K562 (cell line): ENCODE results near the gene TNNT1. TPM values are rescaled to one million over a fixed set of nuclear protein-coding genes. Genes with fewer than 3 reads are reported as not detected.

ENCODE experiments used
- ARHGAP35 ChIP-seq: fragments of 450-650 bp; IDR thresholded peaks from 2 replicates; pipeline ENCODE4 v1.6.1; 2018; ENCODE audit not compliant: partially characterized antibody
- CHD2 ChIP-seq: IDR thresholded peaks from 2 replicates; pipeline ENCODE4 v1.6.1; 2011; ENCODE audit warnings: low read depth, low read length
- CREBBP ChIP-seq: IDR thresholded peaks from one replicate; pipeline ENCODE4 v1.6.1; 2012; ENCODE audit warnings: low read depth, mild to moderate bottlenecking, control low read depth, inconsistent platforms, low read length
- CREM ChIP-seq: IDR thresholded peaks from 2 replicates; pipeline ENCODE4 v1.6.1; 2014; ENCODE audit warnings: antibody characterized with exemption, low read depth
- HMG20B ChIP-seq: fragments of 250-450 bp; sonication (Bioruptor Pico); IDR thresholded peaks from 2 replicates; pipeline ENCODE4 v1.5.0; 2021; ENCODE audit warnings: mild to moderate bottlenecking
- MAFK ChIP-seq: IDR thresholded peaks from 2 replicates; pipeline ENCODE4 v1.6.1; 2011; ENCODE audit warnings: low read length, improper control_type of control experiment
- NELFE ChIP-seq: IDR thresholded peaks from 2 replicates; pipeline ENCODE4 v1.6.1; 2011; ENCODE audit warnings: mild to moderate bottlenecking; ENCODE audit not compliant: insufficient read depth, insufficient read length
- NONO ChIP-seq, 2 experiments: fragments of 200-400 bp in 1 of 2; fragments of 450-650 bp in 1 of 2; formaldehyde crosslinking in 1 of 2; IDR thresholded peaks; 2 replicates each; pipeline ENCODE4 v1.6.1; 2017; ENCODE audit warnings: low read depth in 2 of 2, mild to moderate bottlenecking in 2 of 2, moderate library complexity in 2 of 2, low read length in 1 of 2
- PHF21A ChIP-seq: fragments of 450-650 bp; IDR thresholded peaks from 2 replicates; pipeline ENCODE4 v1.6.1; 2017; ENCODE audit warnings: low read depth, borderline replicate concordance
- POLR2B ChIP-seq: fragments of 450-650 bp; IDR thresholded peaks from 2 replicates; pipeline ENCODE4 v1.6.1; 2018; ENCODE audit warnings: low read depth; ENCODE audit not compliant: partially characterized antibody
- PPARD ChIP-seq: fragments of 250-450 bp; sonication (Bioruptor Pico); IDR thresholded peaks from 2 replicates; pipeline ENCODE4 v1.8.0; 2022; ENCODE audit warnings: inconsistent platforms, mild to moderate bottlenecking, moderate library complexity
- SNAPC5 ChIP-seq: fragments of 250-450 bp; sonication (Bioruptor Pico); IDR thresholded peaks from 2 replicates; pipeline ENCODE4 v1.8.0; 2021; ENCODE audit warnings: moderate library complexity, mild to moderate bottlenecking, inconsistent platforms
- THRAP3 ChIP-seq: fragments of 450-650 bp; IDR thresholded peaks from 2 replicates; pipeline ENCODE4 v1.6.1; 2016; ENCODE audit warnings: mild to moderate bottlenecking, inconsistent platforms, borderline replicate concordance
- ZNF436 ChIP-seq: fragments of 250-450, 450-650 bp; sonication (Bioruptor Pico); formaldehyde crosslinking; IDR thresholded peaks from 2 replicates; pipeline ENCODE4 v1.7.0; 2020; ENCODE audit warnings: mild to moderate bottlenecking
- ZNF445 ChIP-seq: fragments of 250-450 bp; sonication (Bioruptor Pico); IDR thresholded peaks from 2 replicates; pipeline ENCODE4 v1.4.0; 2020; ENCODE audit warnings: low read depth, mild to moderate bottlenecking, moderate library complexity
- polyA plus RNA-seq, 8 experiments: library from polyadenylated mRNA; depleted of rRNA in 4 of 8; stranded (reverse) in 5 of 8; unstranded in 3 of 8; fragments of >200 nt; fragmentation: Nextera tagmentation in 2 of 8; fragmentation: Illumina TruSeq in 1 of 8; extraction: Ambion mirVana in 2 of 8; extraction: Trizol in 1 of 8; gene quantifications; 2 replicates each; pipeline versions ENCODE4 v1.2.1 to v1.2.3, GENCODE V29; 2011 to 2014; ENCODE audit warnings: inconsistent platforms in 1 of 8, missing spikeins in 1 of 8
- total RNA-seq, 7 experiments: library from RNA; depleted of rRNA in 6 of 7; stranded (reverse); fragments of >200 nt in 6 of 7; fragmentation: Illumina TruSeq in 2 of 7; extraction: Trizol in 2 of 7; gene quantifications; 2 replicates each; pipeline versions ENCODE4 v1.2.1 to v1.2.3, GENCODE V29; 2011 to 2021; ENCODE audit warnings: low replicate concordance in 1 of 7
- TF ChIP-seq, protein P1 (sequence below): fragments of 450-650 bp; IDR thresholded peaks from 2 replicates; pipeline ENCODE4 v1.6.1; 2016; ENCODE audit warnings: mild to moderate bottlenecking, moderate library complexity
- TF ChIP-seq, protein P2 (sequence below): fragments of 250-450 bp; sonication (Bioruptor Pico); IDR thresholded peaks from 2 replicates; pipeline ENCODE4 v1.8.0; 2021; ENCODE audit warnings: borderline replicate concordance, mild to moderate bottlenecking, moderate library complexity; ENCODE audit not compliant: poor library complexity, severe bottlenecking

TNNT1 gene
- total and polyA plus RNA-seq, 9 of the 15 experiments (the other 6 are each of a cell fraction or from before 2014, with no cell fraction given): 31.8 to 390 (median 227) TPM

GRCh38 chr19:55117663-55118391 is 31.2 kb downstream of the TNNT1 start (continued):
- TF ChIP-seq, protein P1, sequence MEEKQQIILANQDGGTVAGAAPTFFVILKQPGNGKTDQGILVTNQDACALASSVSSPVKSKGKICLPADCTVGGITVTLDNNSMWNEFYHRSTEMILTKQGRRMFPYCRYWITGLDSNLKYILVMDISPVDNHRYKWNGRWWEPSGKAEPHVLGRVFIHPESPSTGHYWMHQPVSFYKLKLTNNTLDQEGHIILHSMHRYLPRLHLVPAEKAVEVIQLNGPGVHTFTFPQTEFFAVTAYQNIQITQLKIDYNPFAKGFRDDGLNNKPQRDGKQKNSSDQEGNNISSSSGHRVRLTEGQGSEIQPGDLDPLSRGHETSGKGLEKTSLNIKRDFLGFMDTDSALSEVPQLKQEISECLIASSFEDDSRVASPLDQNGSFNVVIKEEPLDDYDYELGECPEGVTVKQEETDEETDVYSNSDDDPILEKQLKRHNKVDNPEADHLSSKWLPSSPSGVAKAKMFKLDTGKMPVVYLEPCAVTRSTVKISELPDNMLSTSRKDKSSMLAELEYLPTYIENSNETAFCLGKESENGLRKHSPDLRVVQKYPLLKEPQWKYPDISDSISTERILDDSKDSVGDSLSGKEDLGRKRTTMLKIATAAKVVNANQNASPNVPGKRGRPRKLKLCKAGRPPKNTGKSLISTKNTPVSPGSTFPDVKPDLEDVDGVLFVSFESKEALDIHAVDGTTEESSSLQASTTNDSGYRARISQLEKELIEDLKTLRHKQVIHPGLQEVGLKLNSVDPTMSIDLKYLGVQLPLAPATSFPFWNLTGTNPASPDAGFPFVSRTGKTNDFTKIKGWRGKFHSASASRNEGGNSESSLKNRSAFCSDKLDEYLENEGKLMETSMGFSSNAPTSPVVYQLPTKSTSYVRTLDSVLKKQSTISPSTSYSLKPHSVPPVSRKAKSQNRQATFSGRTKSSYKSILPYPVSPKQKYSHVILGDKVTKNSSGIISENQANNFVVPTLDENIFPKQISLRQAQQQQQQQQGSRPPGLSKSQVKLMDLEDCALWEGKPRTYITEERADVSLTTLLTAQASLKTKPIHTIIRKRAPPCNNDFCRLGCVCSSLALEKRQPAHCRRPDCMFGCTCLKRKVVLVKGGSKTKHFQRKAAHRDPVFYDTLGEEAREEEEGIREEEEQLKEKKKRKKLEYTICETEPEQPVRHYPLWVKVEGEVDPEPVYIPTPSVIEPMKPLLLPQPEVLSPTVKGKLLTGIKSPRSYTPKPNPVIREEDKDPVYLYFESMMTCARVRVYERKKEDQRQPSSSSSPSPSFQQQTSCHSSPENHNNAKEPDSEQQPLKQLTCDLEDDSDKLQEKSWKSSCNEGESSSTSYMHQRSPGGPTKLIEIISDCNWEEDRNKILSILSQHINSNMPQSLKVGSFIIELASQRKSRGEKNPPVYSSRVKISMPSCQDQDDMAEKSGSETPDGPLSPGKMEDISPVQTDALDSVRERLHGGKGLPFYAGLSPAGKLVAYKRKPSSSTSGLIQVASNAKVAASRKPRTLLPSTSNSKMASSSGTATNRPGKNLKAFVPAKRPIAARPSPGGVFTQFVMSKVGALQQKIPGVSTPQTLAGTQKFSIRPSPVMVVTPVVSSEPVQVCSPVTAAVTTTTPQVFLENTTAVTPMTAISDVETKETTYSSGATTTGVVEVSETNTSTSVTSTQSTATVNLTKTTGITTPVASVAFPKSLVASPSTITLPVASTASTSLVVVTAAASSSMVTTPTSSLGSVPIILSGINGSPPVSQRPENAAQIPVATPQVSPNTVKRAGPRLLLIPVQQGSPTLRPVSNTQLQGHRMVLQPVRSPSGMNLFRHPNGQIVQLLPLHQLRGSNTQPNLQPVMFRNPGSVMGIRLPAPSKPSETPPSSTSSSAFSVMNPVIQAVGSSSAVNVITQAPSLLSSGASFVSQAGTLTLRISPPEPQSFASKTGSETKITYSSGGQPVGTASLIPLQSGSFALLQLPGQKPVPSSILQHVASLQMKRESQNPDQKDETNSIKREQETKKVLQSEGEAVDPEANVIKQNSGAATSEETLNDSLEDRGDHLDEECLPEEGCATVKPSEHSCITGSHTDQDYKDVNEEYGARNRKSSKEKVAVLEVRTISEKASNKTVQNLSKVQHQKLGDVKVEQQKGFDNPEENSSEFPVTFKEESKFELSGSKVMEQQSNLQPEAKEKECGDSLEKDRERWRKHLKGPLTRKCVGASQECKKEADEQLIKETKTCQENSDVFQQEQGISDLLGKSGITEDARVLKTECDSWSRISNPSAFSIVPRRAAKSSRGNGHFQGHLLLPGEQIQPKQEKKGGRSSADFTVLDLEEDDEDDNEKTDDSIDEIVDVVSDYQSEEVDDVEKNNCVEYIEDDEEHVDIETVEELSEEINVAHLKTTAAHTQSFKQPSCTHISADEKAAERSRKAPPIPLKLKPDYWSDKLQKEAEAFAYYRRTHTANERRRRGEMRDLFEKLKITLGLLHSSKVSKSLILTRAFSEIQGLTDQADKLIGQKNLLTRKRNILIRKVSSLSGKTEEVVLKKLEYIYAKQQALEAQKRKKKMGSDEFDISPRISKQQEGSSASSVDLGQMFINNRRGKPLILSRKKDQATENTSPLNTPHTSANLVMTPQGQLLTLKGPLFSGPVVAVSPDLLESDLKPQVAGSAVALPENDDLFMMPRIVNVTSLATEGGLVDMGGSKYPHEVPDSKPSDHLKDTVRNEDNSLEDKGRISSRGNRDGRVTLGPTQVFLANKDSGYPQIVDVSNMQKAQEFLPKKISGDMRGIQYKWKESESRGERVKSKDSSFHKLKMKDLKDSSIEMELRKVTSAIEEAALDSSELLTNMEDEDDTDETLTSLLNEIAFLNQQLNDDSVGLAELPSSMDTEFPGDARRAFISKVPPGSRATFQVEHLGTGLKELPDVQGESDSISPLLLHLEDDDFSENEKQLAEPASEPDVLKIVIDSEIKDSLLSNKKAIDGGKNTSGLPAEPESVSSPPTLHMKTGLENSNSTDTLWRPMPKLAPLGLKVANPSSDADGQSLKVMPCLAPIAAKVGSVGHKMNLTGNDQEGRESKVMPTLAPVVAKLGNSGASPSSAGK: no peak
- no peak for TF ChIP-seq SNAPC5
- TF ChIP-seq THRAP3: no peak
- no peak for TF ChIP-seq CREBBP
- no peak for TF ChIP-seq HMG20B
- TF ChIP-seq PPARD (CRISPR knock-in tag): no peak
- no peak for TF ChIP-seq PHF21A
- no peak for TF ChIP-seq MAFK
- TF ChIP-seq, protein P2, sequence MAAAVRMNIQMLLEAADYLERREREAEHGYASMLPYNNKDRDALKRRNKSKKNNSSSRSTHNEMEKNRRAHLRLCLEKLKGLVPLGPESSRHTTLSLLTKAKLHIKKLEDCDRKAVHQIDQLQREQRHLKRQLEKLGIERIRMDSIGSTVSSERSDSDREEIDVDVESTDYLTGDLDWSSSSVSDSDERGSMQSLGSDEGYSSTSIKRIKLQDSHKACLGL (CRISPR knock-in tag): no peak
- TF ChIP-seq POLR2B: peak; percentile 77
- peak; percentile 61; the same call in 1 of the 2 replicates for TF ChIP-seq CHD2
- TF ChIP-seq CREM: peak; percentile 97
- TF ChIP-seq NONO (IDR thresholded peaks at IDR 0.05; ENCODE audit: low read depth in 2 of 2, low read length in 1 of 2): 0 out of 4 replicates have a peak, but pooled peaks of 1 of the 2 experiments have one; percentile 10
- TF ChIP-seq ZNF445 (CRISPR knock-in tag): peak; percentile 53; the same call in 1 of the 2 replicates
- no peak for TF ChIP-seq NELFE
- no peak for TF ChIP-seq ARHGAP35
- no peak for TF ChIP-seq ZNF436 (CRISPR knock-in tag)
